IPS DF 4.7 (cell line): ENCODE measurements around the gene IWS1.
"Not testable (repeated sequence)": the region's sequence is repeated elsewhere in the genome, so short reads cannot be mapped to it uniquely, and the experiment has no call there.

Experiments used
- DNase-seq: peaks from one replicate; pipeline ENCODE4 v3.0.0-alpha.2; 2013; ENCODE audit warnings: low spot score; ENCODE audit errors: extremely low read depth

Gene IWS1

GRCh38 chr2:127526132-127527000 lies at the start of gene IWS1:
Gene IWS1, minus strand, starts transcription at chr2:127526489. Its CDS starts 281 bp downstream, at chr2:127526208.
- DNase-seq = peak; percentile 83

GRCh38 chr2:127575941-127576432 lies 49.7 kb upstream of the IWS1 start:
- no peak for DNase-seq

GRCh38 chr2:127575185-127575765 lies 49.0 kb upstream of the IWS1 start:
- no peak for DNase-seq

GRCh38 chr2:127574656-127575055 lies 48.4 kb upstream of the IWS1 start:
- DNase-seq = no peak

GRCh38 chr2:127573771-127574170 lies 47.5 kb upstream of the IWS1 start:
- DNase-seq = no peak

- DNase-seq = no peak
These were observed 47.0 kb upstream of the IWS1 start for GRCh38 chr2:127573298-127573697.

GRCh38 chr2:127572841-127573240 lies 46.6 kb upstream of the IWS1 start:
- DNase-seq = no peak

GRCh38 chr2:127572352-127572751 lies 46.1 kb upstream of the IWS1 start:
- not testable (repeated sequence) for DNase-seq

- no peak for DNase-seq
These were observed 44.3 kb upstream of the IWS1 start for GRCh38 chr2:127570282-127571250.

- no peak for DNase-seq
These were observed 43.4 kb upstream of the IWS1 start for GRCh38 chr2:127569666-127570065.

- DNase-seq = no peak
These were observed 41.8 kb upstream of the IWS1 start for GRCh38 chr2:127568128-127568527.

- DNase-seq = no peak
These were observed 41.1 kb upstream of the IWS1 start for GRCh38 chr2:127567351-127567854.

GRCh38 chr2:127566576-127566975 lies 40.3 kb upstream of the IWS1 start:
- no peak for DNase-seq

GRCh38 chr2:127566139-127566417 lies 39.8 kb upstream of the IWS1 start:
- DNase-seq = no peak

GRCh38 chr2:127565261-127566138 lies 39.2 kb upstream of the IWS1 start:
- no peak for DNase-seq

- DNase-seq = no peak
These were observed 38.4 kb upstream of the IWS1 start for GRCh38 chr2:127564429-127565260.

GRCh38 chr2:127563458-127564428 lies 37.5 kb upstream of the IWS1 start:
- no peak for DNase-seq

GRCh38 chr2:127562936-127563335 lies 36.6 kb upstream of the IWS1 start:
- no peak for DNase-seq
